ENCODE data around the gene POLL.
A peak's percentile ranks its signal among the peaks of the same experiment; 100 is the strongest.
"Not testable (repeated sequence)": the region's sequence is repeated elsewhere in the genome, so short reads cannot be mapped to it uniquely, and the experiment has no call there.

The POLL gene

DNA sequence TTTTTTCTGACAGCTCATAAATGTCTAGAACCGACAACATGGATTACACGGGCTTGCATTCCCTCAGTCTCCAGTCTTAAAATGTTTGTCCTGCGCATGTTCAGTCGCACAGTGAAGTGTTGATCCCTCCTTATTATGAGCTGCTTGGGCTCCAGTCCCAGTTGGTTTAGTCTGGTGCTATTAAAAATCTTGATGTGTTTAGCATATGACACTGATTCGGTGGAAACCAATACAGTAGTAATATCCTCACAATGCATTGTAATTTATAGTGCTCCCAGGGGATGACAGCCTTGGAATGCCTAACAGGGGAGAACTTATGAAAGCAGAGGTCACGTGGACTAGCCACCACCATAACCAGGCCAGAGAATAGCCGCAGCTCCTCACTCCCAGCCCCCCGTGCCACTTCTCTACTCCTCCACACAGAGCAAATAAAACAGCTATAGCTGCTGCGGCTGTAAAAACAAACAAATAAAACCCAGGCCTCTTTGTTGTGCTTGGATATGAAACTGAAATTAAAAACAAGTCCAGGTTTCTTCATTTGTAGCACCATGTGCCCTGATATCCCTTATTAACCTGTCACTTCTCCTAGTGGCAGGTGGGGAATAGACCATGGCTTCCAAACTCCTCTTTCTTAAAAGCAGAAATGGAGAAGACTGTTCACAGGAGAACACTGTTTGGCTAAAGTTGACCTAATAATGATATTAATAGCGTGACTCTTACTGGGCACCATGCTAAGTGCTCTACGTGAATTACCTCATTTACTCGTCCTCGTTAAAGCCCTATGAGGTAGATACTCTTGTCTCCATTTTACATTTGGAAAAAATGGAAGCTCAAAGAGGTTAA, 7.8 kb upstream of the POLL start:
- TF ChIP-seq, protein P1, sequence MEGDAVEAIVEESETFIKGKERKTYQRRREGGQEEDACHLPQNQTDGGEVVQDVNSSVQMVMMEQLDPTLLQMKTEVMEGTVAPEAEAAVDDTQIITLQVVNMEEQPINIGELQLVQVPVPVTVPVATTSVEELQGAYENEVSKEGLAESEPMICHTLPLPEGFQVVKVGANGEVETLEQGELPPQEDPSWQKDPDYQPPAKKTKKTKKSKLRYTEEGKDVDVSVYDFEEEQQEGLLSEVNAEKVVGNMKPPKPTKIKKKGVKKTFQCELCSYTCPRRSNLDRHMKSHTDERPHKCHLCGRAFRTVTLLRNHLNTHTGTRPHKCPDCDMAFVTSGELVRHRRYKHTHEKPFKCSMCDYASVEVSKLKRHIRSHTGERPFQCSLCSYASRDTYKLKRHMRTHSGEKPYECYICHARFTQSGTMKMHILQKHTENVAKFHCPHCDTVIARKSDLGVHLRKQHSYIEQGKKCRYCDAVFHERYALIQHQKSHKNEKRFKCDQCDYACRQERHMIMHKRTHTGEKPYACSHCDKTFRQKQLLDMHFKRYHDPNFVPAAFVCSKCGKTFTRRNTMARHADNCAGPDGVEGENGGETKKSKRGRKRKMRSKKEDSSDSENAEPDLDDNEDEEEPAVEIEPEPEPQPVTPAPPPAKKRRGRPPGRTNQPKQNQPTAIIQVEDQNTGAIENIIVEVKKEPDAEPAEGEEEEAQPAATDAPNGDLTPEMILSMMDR (IDR thresholded peaks at IDR 0.05; ENCODE audit: control insufficient read depth, insufficient read depth, low read depth, low read length, missing control alignments), result no peak
- peak; percentile 42 for DNase-seq (ENCODE audit: low read depth)

DNA sequence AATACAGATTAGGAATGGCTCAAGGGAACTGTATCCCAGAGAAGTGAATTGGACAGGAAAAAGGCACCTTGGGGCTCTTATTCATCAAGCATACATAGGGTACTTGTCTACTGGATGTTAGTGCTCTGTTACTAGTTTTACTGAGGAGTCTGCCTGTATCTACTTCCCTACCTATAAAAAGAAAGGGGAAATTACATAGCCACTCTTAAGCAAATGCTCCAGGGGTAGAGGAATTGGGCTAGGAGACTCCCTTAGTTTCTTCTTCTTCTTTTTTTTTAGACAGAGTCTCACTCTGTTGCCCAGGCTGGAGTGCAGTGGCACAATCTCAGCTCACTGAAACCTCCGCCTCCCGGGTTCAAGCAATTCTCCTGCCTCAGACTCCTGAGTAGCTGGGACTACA, 5.3 kb upstream of the POLL start:
- H3K4me3 ChIP-seq (ENCODE audit: control insufficient read depth, low read depth, low read length); DNase-seq (ENCODE audit: low read depth): not testable (repeated sequence)

More for the DNA sequence above, 7.8 kb upstream of the POLL start:
- no peak overlapping the region for H3K4me3 ChIP-seq (ENCODE audit: control insufficient read depth, low read depth, low read length)

DNA sequence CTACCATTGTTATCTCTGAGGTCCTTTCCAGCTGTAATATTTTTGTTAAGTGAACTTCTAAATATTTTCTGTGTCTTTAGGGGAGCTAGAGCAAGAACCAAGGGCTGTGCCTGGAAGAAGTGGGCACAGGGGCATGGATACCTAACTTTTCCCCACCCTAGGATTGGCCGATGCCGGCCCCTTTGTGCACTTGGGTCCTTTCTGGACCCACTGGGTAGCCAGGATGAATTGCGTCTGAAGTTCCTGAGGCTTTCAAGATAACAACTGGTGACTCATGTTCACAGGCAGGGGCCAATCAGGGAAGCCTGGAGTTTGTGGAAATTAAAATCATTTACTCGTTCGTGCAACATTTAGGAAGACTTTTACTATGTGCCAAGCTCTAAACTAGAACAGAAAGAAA, 822 bp upstream of the POLL start:
- peak overlapping the region; percentile 95 for H3K4me3 ChIP-seq (ENCODE audit: control insufficient read depth, low read depth, low read length)
- TF ChIP-seq, protein P1 (IDR thresholded peaks at IDR 0.05; ENCODE audit: control insufficient read depth, insufficient read depth, low read depth, low read length, missing control alignments), result no peak
- DNase-seq (ENCODE audit: low read depth), result peak; percentile 5

DNA sequence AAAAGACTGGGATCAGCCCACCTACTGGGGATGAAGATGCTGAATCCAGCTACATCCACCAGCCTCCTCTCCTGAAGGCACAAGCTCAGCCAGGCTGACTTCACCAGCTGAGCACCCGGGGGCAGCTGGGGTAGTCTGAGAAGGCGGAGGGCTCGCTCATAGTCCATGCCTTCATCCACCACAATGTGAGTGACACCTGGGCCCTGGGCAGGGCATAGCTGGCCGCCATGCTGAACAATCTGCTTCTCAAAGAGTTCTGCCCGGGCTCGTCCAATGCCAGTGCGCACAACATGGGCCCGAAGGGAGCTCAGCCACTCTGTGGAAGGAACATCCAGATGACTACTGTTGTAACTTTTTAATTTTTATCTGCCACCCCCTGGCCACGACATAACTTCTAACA, 2.2 kb downstream of the POLL start:
- no peak for DNase-seq (ENCODE audit: low read depth)
- H3K4me3 ChIP-seq (ENCODE audit: control insufficient read depth, low read depth, low read length), result no peak overlapping the region
- TF ChIP-seq, protein P1 (IDR thresholded peaks at IDR 0.05; ENCODE audit: control insufficient read depth, insufficient read depth, low read depth, low read length, missing control alignments), result no peak

DNA sequence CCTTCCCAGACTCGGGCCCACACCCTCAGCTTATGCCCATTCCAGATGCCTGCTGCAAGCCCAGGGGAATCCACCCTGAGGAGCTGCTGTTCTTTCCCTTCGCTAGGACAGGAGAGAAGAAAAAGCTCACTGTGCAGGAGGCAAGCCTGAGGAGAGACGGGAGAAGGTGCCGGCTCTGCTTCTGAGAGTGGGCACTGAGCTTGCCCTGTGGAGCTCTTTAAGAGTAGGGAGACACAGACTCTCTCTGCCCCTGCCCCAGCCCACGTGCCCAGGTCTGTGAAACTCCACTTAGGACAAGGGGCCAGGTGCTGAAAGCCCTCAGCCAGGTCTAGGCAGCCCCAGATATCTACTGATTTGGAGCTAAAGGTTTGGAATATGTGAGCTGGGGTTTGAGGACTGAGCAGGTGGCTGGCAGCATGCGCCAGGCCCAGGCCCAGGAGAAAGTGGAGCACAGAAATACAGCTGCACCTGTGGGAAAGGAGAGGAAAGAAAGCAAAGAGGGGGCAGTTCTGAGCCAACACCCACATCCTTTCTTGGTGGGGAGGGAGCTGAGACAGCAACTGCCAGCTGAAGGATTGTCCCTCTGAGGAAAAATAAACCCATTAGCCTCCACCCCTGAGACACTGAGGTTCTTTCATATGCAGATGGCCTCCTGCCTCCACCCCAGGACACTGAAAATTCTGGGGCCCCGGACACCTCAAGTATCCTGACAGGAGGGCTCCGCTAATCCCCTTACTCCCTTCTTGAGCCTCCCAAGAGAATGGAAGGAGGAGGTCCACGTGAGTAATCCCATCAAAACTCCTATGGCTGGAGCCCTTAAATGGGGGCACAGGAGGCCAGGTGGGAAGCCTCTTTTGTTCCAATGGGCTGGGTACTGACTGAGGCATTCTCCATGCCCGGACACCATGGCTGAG, 7.3 kb downstream of the POLL start:
- no peak for DNase-seq (ENCODE audit: low read depth)
- TF ChIP-seq, protein P1 (IDR thresholded peaks at IDR 0.05; ENCODE audit: control insufficient read depth, insufficient read depth, low read depth, low read length, missing control alignments), result no peak
- no peak overlapping the region for H3K4me3 ChIP-seq (ENCODE audit: control insufficient read depth, low read depth, low read length)

DNA sequence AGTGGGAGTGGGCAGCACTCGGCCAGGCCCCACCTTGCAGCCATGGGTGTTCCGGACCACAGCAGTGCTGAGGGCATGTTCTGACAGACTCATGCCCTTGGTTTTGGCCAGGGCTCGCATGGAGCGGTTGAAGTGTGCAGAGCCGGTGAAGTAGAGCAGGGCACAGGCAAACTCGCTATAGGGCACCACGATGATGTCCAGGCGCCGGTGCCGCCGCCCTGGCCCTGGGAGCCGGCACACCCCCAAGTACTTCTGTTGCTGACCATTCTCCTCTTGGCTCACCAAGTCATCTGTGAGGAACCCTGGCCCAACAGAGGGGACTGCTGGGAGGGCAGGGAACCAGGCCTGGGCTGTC, 8.6 kb downstream of the POLL start:
- TF ChIP-seq, protein P1 (IDR thresholded peaks at IDR 0.05; ENCODE audit: control insufficient read depth, insufficient read depth, low read depth, low read length, missing control alignments), result no peak
- DNase-seq (ENCODE audit: low read depth), result no peak
- H3K4me3 ChIP-seq (ENCODE audit: control insufficient read depth, low read depth, low read length), result no peak overlapping the region
